ENCODE results near the gene XYLT1.
"Not testable (repeated sequence)": the region's sequence is repeated elsewhere in the genome, so short reads cannot be mapped to it uniquely, and the experiment has no call there.

DNA sequence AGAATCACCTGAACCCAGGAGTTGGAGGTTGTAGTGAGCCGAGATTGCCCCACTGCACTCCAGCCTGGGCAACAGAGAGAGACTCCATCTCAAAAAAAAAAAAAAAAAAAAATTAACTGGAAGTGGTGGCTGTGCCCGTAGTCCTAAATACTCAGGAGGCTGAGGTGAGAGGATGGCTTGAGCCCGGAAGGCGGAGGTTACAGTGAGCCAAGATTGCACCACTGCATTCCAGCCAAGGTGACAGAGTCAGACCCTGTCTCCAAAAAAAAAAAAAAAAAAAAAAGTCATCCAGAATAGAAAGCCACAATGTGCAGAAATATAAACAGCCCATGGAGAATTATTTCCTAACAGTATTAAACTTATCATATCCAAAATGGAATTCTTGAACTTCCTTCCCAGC is 11.6 kb upstream of the XYLT1 start:
- TF ChIP-seq, protein P1, sequence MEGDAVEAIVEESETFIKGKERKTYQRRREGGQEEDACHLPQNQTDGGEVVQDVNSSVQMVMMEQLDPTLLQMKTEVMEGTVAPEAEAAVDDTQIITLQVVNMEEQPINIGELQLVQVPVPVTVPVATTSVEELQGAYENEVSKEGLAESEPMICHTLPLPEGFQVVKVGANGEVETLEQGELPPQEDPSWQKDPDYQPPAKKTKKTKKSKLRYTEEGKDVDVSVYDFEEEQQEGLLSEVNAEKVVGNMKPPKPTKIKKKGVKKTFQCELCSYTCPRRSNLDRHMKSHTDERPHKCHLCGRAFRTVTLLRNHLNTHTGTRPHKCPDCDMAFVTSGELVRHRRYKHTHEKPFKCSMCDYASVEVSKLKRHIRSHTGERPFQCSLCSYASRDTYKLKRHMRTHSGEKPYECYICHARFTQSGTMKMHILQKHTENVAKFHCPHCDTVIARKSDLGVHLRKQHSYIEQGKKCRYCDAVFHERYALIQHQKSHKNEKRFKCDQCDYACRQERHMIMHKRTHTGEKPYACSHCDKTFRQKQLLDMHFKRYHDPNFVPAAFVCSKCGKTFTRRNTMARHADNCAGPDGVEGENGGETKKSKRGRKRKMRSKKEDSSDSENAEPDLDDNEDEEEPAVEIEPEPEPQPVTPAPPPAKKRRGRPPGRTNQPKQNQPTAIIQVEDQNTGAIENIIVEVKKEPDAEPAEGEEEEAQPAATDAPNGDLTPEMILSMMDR (IDR thresholded peaks at IDR 0.05): not testable (repeated sequence)
- not testable (repeated sequence) for TF ChIP-seq POLR2A (IDR thresholded peaks at IDR 0.05)
